Thymus (tissue), 11 donors: ENCODE measurements around the gene CCDC27. TPM values are rescaled to one million over a fixed set of nuclear protein-coding genes. Genes with fewer than 3 reads are reported as not detected.

Source experiments
- DNase-seq, 9 donors: peaks; one replicate each; pipeline ENCODE4 v3.0.0-alpha.2; 2013; ENCODE audit warnings: low spot score in 9 of 9, low read depth in 6 of 9, missing footprints in 1 of 9
- H3K27ac ChIP-seq, 2 donors: one replicate each; pipeline ENCODE4 v1.5.1; 2013; ENCODE audit warnings: control low read depth in 1 of 2, low read depth in 1 of 2, low read length in 1 of 2, mild to moderate bottlenecking in 1 of 2, moderate library complexity in 1 of 2
- H3K27me3 ChIP-seq, 2 donors: one replicate each; pipeline ENCODE4 v1.5.1; 2013; ENCODE audit warnings: low read length in 1 of 2; ENCODE audit not compliant: control insufficient read depth in 2 of 2, insufficient read depth in 1 of 2
- H3K36me3 ChIP-seq, 2 donors: one replicate each; pipeline ENCODE4 v1.5.1; 2013; ENCODE audit warnings: low read length in 1 of 2, mild to moderate bottlenecking in 1 of 2, moderate library complexity in 1 of 2; ENCODE audit not compliant: control insufficient read depth in 2 of 2, insufficient read depth in 2 of 2
- H3K4me1 ChIP-seq, 2 donors: one replicate each; pipeline ENCODE4 v1.5.1; 2013; ENCODE audit warnings: low read length in 2 of 2; ENCODE audit not compliant: control insufficient read depth in 2 of 2, insufficient read depth in 2 of 2
- H3K4me3 ChIP-seq, 2 donors: one replicate each; pipeline ENCODE4 v1.5.1; 2013; ENCODE audit warnings: low read length in 2 of 2, control low read depth in 1 of 2, mild to moderate bottlenecking in 1 of 2
- H3K9me3 ChIP-seq, 2 donors: one replicate each; pipeline ENCODE4 v1.5.1; 2013; ENCODE audit warnings: low read length in 1 of 2, mild to moderate bottlenecking in 1 of 2; ENCODE audit not compliant: control insufficient read depth in 2 of 2, insufficient read depth in 1 of 2
- WGBS: extraction: QIAGEN DNeasy Blood & Tissue Kit; methylation state at CpG from one replicate; pipeline ENCODE4 v1.1.7; 2013; 5-methylcytosine and 5-hydroxymethylcytosine counted together
- polyA plus RNA-seq: library from polyadenylated mRNA; stranded (reverse); fragments of 200-250 nt; gene quantifications from one replicate; pipeline ENCODE4 v1.2.3, GENCODE V29; 2013
- total RNA-seq: library from RNA; stranded (reverse); fragments of 120-200 nt; gene quantifications from one replicate; pipeline ENCODE4 v1.2.4, GENCODE V29; 2013
- donor health status: healthy.

Gene CCDC27
- total and polyA plus RNA-seq, 2 donors = 0.02 TPM; not detected in 1

DNA sequence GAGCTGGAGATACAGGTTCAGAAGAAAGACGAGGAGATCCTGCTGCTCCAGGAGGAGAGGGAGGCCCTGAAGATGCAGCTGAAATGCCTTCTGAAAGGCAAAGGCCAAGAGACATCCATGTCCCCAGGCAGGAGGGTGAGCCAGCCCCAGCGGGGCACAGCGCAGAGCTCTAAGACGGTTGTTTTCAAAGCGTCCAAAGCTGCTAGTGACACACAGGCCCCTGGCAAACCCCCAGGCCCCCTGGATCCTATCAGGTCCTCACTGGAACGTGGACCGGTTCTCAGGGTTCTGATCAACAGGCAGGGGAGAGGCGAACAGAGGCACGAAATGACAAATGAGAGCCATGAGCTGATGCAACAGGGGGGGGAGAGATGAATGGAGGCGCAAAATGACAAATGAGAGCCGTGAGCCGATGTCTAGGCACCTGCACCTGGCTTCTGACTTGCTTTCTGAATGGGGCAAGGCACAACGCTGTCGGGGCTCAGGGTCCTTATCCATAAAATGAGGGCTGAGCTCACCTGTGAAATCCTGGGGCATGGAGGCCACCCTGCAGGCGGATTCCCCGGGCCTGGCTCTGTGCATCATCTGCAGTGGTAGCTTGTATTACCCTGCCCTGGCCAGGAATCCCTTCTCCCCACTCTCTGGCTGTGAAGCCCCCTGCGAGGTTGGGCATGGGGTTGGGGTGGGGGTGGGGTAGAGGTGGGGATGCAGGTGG is 9.2 kb downstream of the CCDC27 start:
- no peak overlapping the region for H3K27ac ChIP-seq
- peaks cover 0 to 2% of the 10 kb centered on the region in 2 donors for H3K27me3 ChIP-seq
- no peak for DNase-seq
- WGBS = 91% methylated on average over 17 of the region's 17 CpGs
- no peaks in the 10 kb centered on the region for H3K36me3 ChIP-seq
- H3K9me3 ChIP-seq = no peaks in the 10 kb centered on the region
- no peaks in the 10 kb centered on the region for H3K4me1 ChIP-seq
- H3K4me3 ChIP-seq = no peak overlapping the region

DNA sequence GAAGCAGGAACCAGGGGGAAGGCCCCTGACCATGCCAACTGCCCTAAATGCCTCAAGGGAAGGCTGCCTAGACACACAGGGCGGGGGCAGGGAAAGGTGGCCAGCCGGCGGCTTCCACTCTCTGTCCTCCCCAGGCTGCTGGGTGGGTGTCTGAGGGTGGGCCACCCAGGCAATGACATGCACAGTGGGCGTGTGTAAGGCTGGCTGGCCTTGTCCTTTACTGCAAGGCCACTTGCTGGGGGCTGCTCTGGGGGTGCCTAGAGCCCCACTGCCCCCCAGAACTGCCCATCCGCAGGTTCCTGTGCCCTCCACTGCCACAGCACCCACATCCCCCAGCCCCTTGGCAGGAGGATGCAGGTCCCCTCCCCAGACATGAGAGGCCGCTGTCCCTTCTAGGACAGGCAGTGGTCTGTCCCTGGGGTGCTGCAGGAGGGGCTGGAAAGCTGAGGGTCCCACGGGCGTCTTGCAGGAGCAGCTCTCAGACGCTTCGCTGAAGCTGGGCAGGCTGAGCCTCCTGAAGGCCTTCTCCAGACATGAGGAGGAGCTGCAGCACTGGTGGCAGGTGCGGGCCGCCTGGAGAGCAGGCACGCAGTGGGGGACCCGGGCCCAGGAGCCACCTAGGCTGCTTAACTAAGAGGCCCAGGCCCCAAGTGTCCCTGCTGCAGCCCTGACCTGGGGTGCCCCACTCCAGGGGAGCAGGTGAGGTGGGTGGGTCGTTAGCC is 10.1 kb downstream of the CCDC27 start:
- no peak overlapping the region for H3K27ac ChIP-seq
- H3K9me3 ChIP-seq = no peaks in the 10 kb centered on the region
- no peak overlapping the region for H3K4me3 ChIP-seq
- H3K27me3 ChIP-seq = peaks cover 0 to 2% of the 10 kb centered on the region in 2 donors
- 91% methylated on average over 15 of the region's 15 CpGs for WGBS
- H3K4me1 ChIP-seq = no peaks in the 10 kb centered on the region
- DNase-seq = no peak
- H3K36me3 ChIP-seq = no peaks in the 10 kb centered on the region

DNA sequence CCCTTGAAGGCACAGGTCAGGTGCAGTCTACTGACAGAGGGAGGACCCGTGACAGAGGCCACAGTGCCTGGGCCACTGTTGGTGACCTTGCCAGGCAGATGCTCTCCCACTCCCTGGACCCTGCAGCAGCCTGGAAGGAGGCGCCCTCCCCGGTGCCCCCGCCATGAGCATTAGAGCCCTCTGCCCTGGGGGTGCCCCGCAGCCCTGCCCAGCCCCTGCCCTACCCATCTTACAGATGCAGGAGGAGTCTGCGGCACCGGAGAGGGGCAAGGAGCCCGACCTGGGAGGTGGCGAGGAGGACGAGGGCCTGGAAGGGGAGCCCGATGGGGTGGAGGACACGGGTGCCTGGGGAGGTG is 10.6 kb downstream of the CCDC27 start:
- H3K9me3 ChIP-seq = no peaks in the 10 kb centered on the region
- no peak overlapping the region for H3K4me3 ChIP-seq
- DNase-seq = no peak
- no peaks in the 10 kb centered on the region for H3K4me1 ChIP-seq
- H3K27ac ChIP-seq = no peak overlapping the region
- peaks cover 0 to 2% of the 10 kb centered on the region in 2 donors for H3K27me3 ChIP-seq
- no peaks in the 10 kb centered on the region for H3K36me3 ChIP-seq
- 88% methylated on average over 12 of the region's 12 CpGs for WGBS

DNA sequence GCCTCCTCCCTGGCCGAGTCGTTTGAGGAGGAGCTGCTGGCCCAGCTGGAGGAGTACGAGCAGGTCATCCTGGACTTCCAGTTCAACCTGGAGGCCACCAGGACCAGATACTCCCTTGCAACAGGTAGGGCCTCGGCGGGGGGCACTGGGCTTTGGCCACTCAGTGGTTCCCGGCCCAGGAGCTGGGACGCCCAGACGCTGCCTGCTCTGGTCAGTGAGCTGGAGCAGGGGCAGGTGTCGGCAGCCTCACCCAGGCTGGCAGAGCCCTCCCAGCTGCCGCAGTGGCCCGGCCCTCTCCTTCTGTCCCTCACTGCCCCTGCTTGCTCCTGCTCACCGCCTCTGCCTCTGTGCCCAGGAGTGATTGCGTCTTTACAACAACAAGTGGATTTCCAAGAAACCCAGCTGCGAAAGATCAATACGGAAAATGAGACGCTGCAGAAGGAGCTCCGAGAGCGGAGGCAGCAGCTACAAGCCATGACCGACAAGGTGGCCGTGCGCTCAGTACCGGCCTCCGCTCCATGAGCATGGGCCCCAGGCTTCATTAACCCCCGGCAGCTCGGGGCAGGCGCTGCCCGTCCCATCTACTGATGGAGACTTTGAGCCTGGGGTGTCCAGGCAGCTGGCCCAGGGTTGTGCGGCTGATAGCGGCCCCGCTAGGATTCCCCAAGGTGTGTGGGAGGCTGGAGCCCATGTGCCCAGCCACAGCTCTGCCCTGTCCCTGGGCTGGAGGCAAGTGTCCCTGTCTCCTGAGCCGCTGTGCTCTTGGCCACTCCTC is 11.3 kb downstream of the CCDC27 start:
- Histone ChIP-seq H3K27ac (no peak overlapping the region), H3K4me3 (no peak overlapping the region), H3K9me3 (no peaks in the 10 kb centered on the region), H3K27me3 (peaks cover 0 to 2% of the 10 kb centered on the region in 2 donors), H3K4me1 (no peaks in the 10 kb centered on the region), H3K36me3 (no peaks in the 10 kb centered on the region)
- 94% methylated on average over 31 of the region's 31 CpGs for WGBS
- no peak for DNase-seq

DNA sequence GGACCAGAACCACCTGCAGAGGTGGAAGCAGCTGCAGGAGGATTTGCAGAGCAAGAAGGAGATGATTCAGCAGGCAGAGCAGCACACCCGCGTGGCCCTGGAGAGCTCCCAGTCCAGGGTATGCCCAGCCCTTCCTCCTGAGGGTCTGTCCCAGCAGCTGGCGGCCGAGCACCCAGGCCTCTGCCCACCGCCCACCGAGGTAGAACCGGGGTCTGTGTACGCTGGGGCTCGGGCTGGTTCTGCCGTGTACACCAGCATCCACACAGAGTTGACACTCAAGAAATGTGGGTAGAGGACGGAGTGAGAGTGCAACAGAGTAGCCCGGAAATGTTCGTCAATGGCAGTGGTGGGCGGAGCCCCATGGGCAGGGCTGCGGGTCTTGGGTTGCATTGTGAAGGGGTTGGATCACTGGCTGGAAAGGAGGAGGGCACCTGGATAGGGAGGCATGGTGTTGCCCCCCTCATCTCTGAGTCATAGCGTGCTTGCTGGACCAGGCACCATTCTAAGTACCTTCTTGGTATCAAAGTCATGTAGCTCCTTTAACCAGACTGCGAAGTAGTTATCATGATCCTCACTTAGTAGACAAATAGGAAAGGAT is 15.2 kb downstream of the CCDC27 start:
- DNase-seq = no peak
- 95% methylated on average over 17 of the region's 17 CpGs for WGBS
- Histone ChIP-seq H3K4me1 (peaks cover 11% of the 10 kb centered on the region in 2 donors), H3K9me3 (no peaks in the 10 kb centered on the region), H3K36me3 (no peaks in the 10 kb centered on the region), H3K27me3 (peaks cover 12 to 25% of the 10 kb centered on the region in 2 donors), H3K27ac (no peak overlapping the region), H3K4me3 (no peak overlapping the region)

DNA sequence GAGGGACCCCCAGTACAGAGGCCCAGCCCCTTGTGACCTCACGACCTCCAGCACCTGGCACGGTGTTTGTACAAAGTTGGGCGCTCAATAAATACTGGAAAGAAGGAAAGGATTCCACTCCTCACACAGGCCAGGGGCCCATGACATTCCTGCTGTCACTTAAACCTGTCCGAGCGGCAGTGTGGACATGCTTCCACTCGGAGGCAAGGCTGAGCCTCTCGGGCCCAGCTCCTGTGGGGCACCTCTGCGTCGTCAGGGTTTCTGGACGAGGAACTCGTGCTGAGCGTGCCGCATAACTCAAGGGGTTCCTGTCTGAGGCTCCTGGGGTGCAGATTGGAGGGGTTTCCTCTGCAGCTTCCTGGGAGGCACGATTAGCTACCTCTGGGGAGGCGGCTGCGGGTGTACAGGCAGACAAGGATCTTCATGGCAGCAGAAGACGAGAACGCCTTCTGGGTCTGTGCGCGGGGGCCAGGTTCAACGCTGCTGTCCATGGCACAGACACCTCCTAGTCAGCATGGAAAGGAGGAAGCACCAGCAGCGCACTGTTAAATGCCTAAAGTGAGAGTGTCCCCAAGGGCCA is 16.7 kb downstream of the CCDC27 start:
- WGBS = 80% methylated on average over 22 of the region's 22 CpGs
- no peak for DNase-seq
- H3K9me3 ChIP-seq = no peaks in the 10 kb centered on the region
- peaks cover 17 to 36% of the 10 kb centered on the region in 2 donors for H3K27me3 ChIP-seq
- no peak overlapping the region for H3K4me3 ChIP-seq
- no peak overlapping the region for H3K27ac ChIP-seq
- peaks cover 11% of the 10 kb centered on the region in 2 donors for H3K4me1 ChIP-seq
- H3K36me3 ChIP-seq = no peaks in the 10 kb centered on the region

GRCh38 chr1:3770047-3770765 is 18.0 kb downstream of the CCDC27 start:
- H3K27me3 ChIP-seq = peaks cover 17 to 41% of the 10 kb centered on the region in 2 donors

More at GRCh38 chr1:3770047-3770765, 18.0 kb downstream of the CCDC27 start:
- no peaks in the 10 kb centered on the region for H3K36me3 ChIP-seq
- no peaks in the 10 kb centered on the region for H3K9me3 ChIP-seq
- H3K27ac ChIP-seq = no peak overlapping the region
- WGBS = 92% methylated on average over 16 of the region's 16 CpGs
- DNase-seq = no peak
- H3K4me1 ChIP-seq = peaks cover 11% of the 10 kb centered on the region in 2 donors
- H3K4me3 ChIP-seq = no peak overlapping the region
